Stimulated activated memory B cell treated with anti-CD40 and anti-IgM and Interleukin-4, amounts not matched to agents 10 μg/mL and 1 μg/mL and 100 μg/mL, for 72 hours (primary cell): ENCODE measurements around the gene UHMK1.
"Not testable (repeated sequence)": the region's sequence is repeated elsewhere in the genome, so short reads cannot be mapped to it uniquely, and the experiment has no call there.

ENCODE experiments used
- ATAC-seq: fragments of 150-1000 bp; cut with Tn5 transposase; 2 replicates; pipeline ENCODE4 v1.10.0; 2021
- H3K27ac Mint-ChIP-seq: one replicate; pipeline ENCODE4 v1.8.0; 2022; ENCODE audit warnings: mild to moderate bottlenecking, mixed read lengths
- H3K27me3 Mint-ChIP-seq: one replicate; pipeline ENCODE4 v1.8.0; 2022; ENCODE audit warnings: mixed read lengths
- H3K36me3 Mint-ChIP-seq: one replicate; pipeline ENCODE4 v1.8.0; 2022; ENCODE audit warnings: mixed read lengths
- H3K4me1 Mint-ChIP-seq: one replicate; pipeline ENCODE4 v1.8.0; 2022; ENCODE audit warnings: mixed read lengths
- H3K4me3 Mint-ChIP-seq: one replicate; pipeline ENCODE4 v1.8.0; 2022; ENCODE audit warnings: mild to moderate bottlenecking, moderate library complexity, mixed read lengths
- H3K9me3 Mint-ChIP-seq: one replicate; pipeline ENCODE4 v1.8.0; 2022; ENCODE audit warnings: mixed read lengths

Gene UHMK1

DNA sequence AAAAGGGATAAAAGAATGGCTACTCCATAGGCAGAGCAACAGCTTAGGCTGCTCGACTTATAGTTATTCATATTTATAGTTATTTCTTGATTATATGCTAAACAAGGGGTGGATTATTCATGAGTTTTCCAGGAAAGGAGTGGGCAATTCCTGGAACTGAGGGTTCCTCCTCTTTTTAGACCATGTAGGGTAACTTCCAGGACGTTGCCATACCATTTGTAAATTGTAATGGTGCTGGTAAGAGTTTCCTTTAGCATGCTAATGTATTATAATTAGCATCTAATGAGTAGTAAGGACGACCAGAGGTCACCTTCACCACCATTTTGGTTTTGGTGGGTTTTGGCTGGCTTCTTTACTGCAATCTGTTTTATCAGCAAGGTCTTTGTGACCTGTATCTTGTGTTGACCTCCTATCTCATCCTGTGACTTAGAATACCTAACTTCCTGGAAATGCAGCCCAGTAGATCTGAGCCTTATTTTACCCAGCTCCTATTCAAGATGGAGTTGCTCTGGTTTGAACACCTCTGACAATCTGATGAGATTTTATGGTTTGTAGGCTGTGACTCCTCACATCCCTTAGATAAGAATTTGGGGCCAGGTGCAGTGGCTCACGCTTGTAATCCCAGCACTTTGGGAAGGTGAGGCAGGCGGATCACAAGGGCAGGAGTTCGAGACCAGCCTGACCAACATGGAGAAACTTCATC, 1.9 kb upstream of the UHMK1 start:
- H3K4me1 Mint-ChIP-seq: peaks cover 22% of the 10 kb centered on the region
- not testable (repeated sequence) for H3K36me3 Mint-ChIP-seq, ATAC-seq, H3K4me3 Mint-ChIP-seq, H3K27me3 Mint-ChIP-seq, H3K27ac Mint-ChIP-seq, H3K9me3 Mint-ChIP-seq

GRCh38 chr1:162497104-162497722, 405 bp upstream of the UHMK1 start:
- Mint-ChIP-seq H3K36me3 (peaks cover 9% of the 10 kb centered on the region), H3K4me3 (peak overlapping the region; percentile 92), H3K27me3 (no peaks in the 10 kb centered on the region), H3K4me1 (peaks cover 23% of the 10 kb centered on the region), H3K9me3 (no peaks in the 10 kb centered on the region), H3K27ac (peak overlapping the region; percentile 96)
- ATAC-seq: no peak

- Mint-ChIP-seq H3K27ac (peak overlapping the region; percentile 96), H3K4me3 (peak overlapping the region; percentile 92), H3K27me3 (no peaks in the 10 kb centered on the region), H3K4me1 (peaks cover 23% of the 10 kb centered on the region), H3K36me3 (peaks cover 9% of the 10 kb centered on the region), H3K9me3 (no peaks in the 10 kb centered on the region)
- ATAC-seq: peak; percentile 51
Observed at GRCh38 chr1:162498496-162498810, 835 bp downstream of the UHMK1 start.

- Mint-ChIP-seq H3K27me3 (no peaks in the 10 kb centered on the region), H3K36me3 (peaks cover 9% of the 10 kb centered on the region), H3K9me3 (no peaks in the 10 kb centered on the region), H3K4me1 (peaks cover 23% of the 10 kb centered on the region), H3K27ac (no peak overlapping the region), H3K4me3 (no peak overlapping the region)
- ATAC-seq: no peak
Observed at GRCh38 chr1:162500805-162501204, 3.2 kb downstream of the UHMK1 start.

DNA sequence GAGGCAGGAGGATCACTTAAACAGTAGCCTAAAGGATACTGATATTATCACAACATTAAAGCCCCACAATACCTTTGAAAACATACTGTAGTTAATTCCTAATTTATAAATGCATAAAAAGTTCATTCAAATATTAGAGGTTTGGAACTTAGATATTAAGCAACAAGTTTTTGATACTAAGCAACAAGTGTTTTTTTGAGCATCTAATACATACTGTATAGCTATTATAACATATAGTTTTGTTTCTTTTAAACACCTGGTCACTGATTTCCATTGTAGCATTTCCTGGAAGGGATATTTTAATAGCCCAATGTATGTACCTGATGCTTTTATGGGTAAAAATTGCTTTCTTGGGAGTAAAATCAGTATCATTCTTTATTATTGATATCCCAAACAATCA, 4.5 kb downstream of the UHMK1 start:
- Mint-ChIP-seq H3K27ac (no peak overlapping the region), H3K27me3 (no peaks in the 10 kb centered on the region), H3K36me3 (peaks cover 19% of the 10 kb centered on the region), H3K9me3 (no peaks in the 10 kb centered on the region), H3K4me3 (no peak overlapping the region), H3K4me1 (peaks cover 23% of the 10 kb centered on the region)
- no peak for ATAC-seq

- H3K27me3 Mint-ChIP-seq: no peaks in the 10 kb centered on the region
- H3K9me3 Mint-ChIP-seq: no peaks in the 10 kb centered on the region
- H3K27ac Mint-ChIP-seq: no peak overlapping the region
- peaks cover 27% of the 10 kb centered on the region for H3K36me3 Mint-ChIP-seq
- no peak overlapping the region for H3K4me3 Mint-ChIP-seq
- H3K4me1 Mint-ChIP-seq: peaks cover 23% of the 10 kb centered on the region
- ATAC-seq: no peak
Observed at GRCh38 chr1:162502928-162503327, 5.3 kb downstream of the UHMK1 start.

GRCh38 chr1:162527314-162527713, 29.7 kb downstream of the UHMK1 start:
- no peak overlapping the region for H3K27ac Mint-ChIP-seq
- H3K4me3 Mint-ChIP-seq: no peak overlapping the region
- H3K36me3 Mint-ChIP-seq: peaks cover 42% of the 10 kb centered on the region
- no peak for ATAC-seq
- no peaks in the 10 kb centered on the region for H3K27me3 Mint-ChIP-seq
- no peaks in the 10 kb centered on the region for H3K9me3 Mint-ChIP-seq
- H3K4me1 Mint-ChIP-seq: peaks cover 23% of the 10 kb centered on the region

DNA sequence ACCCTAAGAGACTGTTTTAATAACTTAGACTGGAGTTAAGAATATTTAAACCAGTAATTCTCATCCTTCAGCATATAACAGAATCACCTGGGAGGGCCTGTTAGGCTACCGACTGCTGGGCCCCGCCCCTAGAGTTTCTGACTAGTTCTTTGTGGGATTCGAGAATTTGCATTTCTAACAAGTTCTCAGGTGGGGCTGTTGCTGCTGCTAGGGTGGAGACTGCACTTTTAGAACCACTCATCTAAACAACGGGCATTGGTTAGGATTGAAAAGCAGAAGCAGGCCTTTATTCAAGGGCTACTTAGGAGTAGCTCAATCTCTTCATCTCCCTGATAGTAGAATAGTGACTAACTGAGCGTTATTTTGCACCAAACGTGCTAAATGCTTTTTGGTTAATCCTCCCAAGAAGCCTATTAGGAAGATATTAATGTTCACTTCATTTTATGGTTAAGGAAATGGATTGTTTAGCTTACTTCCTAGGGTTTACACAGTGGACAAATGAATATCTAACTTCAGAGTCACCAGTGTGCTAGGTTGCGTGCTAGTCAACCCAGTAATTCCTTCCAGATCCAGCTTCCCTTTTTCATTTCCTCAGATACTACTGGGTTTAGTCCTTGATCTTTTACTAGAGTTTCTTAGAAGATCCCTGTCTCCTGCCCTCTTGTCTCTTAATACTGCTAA, 32.8 kb downstream of the UHMK1 start:
- Mint-ChIP-seq H3K27me3 (no peaks in the 10 kb centered on the region), H3K27ac (peak overlapping the region; percentile 88), H3K9me3 (no peaks in the 10 kb centered on the region), H3K36me3 (peaks cover 15% of the 10 kb centered on the region), H3K4me1 (peaks cover 23% of the 10 kb centered on the region), H3K4me3 (peak overlapping the region; percentile 13)
- peak; percentile 99 for ATAC-seq

DNA sequence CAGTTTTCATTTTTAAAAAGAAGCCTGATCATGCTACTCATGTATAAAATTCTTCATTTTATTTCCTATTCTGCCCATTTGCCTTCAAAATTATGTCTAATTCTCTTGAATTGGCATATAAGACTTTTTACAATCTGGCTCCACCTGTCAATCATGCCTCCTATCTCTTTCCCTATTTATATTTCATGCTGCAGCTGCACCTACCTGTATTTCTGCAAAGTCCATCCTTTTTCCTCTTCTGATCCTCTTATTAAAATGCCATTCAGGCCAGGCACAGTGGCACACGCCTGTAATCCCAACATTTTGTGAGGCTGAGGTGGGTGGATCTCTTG, 33.3 kb downstream of the UHMK1 start:
- Mint-ChIP-seq H3K9me3 (no peaks in the 10 kb centered on the region), H3K4me3 (peak overlapping the region; percentile 7), H3K27ac (peak overlapping the region; percentile 88), H3K27me3 (no peaks in the 10 kb centered on the region), H3K4me1 (peaks cover 23% of the 10 kb centered on the region), H3K36me3 (peaks cover 14% of the 10 kb centered on the region)
- ATAC-seq: no peak

DNA sequence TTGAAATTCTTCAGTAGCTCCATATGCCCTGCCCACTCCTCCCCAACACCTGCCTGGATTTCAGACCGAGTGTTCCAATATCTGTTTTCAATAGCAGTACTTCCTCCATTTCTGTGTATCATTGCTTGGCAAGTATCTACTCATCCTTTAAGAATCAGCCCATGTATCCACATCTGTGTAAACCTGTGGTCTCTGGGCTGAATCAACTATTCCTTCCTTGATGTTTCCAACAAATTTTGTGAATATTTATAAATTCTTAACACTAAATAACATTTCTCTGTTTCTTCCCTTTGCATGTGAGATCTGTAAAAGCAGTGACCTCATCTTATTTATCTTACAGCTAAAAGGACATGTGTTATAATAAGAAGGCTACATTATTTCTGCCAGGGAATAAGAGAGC, 37.9 kb downstream of the UHMK1 start:
- Mint-ChIP-seq H3K36me3 (no peaks in the 10 kb centered on the region), H3K4me1 (peaks cover 14% of the 10 kb centered on the region), H3K27me3 (no peaks in the 10 kb centered on the region), H3K9me3 (no peaks in the 10 kb centered on the region), H3K27ac (no peak overlapping the region), H3K4me3 (no peak overlapping the region)
- no peak for ATAC-seq

- Mint-ChIP-seq H3K4me3 (no peak overlapping the region), H3K27ac (no peak overlapping the region), H3K36me3 (peaks cover 5% of the 10 kb centered on the region), H3K4me1 (peaks cover 5% of the 10 kb centered on the region), H3K27me3 (no peaks in the 10 kb centered on the region), H3K9me3 (no peaks in the 10 kb centered on the region)
- ATAC-seq: no peak
Observed at GRCh38 chr1:162536511-162536910, 38.9 kb downstream of the UHMK1 start.

GRCh38 chr1:162537216-162537615, 39.6 kb downstream of the UHMK1 start:
- no peak overlapping the region for H3K27ac Mint-ChIP-seq
- no peak for ATAC-seq
- no peaks in the 10 kb centered on the region for H3K4me1 Mint-ChIP-seq
- peaks cover 9% of the 10 kb centered on the region for H3K36me3 Mint-ChIP-seq
- no peaks in the 10 kb centered on the region for H3K27me3 Mint-ChIP-seq
- H3K4me3 Mint-ChIP-seq: no peak overlapping the region
- H3K9me3 Mint-ChIP-seq: no peaks in the 10 kb centered on the region

DNA sequence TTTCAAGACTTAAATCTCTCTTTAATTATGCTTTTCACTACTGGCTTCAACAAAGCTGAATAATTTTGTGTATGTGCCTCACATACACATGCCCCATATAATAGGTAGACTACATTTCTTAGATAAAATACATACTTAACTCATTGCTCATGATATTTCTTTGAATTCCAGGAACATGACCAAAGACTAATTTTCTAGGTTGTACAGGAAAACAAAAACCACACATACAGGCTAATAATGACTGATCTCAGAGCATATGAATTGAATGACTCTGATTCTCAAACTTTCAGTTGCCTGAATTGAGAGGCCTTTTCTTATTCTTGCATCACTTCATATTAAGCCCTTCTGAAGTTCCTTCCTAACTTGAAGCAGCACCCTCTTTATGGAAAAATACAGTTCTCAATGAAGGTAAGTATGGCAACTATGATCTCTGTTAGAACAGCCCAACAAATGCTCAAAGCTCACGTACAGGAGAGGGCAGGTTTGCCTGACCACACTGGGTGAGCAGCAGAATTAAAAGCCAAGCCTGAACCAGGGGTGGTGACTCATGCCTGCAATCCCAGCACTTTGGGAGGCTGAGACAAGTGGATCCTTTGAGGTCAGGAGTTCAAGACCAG, 41.3 kb downstream of the UHMK1 start:
- H3K4me1 Mint-ChIP-seq: no peaks in the 10 kb centered on the region
- H3K9me3 Mint-ChIP-seq: peaks cover 3% of the 10 kb centered on the region
- no peak overlapping the region for H3K27ac Mint-ChIP-seq
- no peak for ATAC-seq
- no peak overlapping the region for H3K4me3 Mint-ChIP-seq
- H3K36me3 Mint-ChIP-seq: peaks cover 15% of the 10 kb centered on the region
- H3K27me3 Mint-ChIP-seq: no peaks in the 10 kb centered on the region

GRCh38 chr1:162541619-162542141, 44.1 kb downstream of the UHMK1 start:
- no peaks in the 10 kb centered on the region for H3K4me1 Mint-ChIP-seq
- ATAC-seq: no peak
- H3K4me3 Mint-ChIP-seq: no peak overlapping the region
- H3K27me3 Mint-ChIP-seq: no peaks in the 10 kb centered on the region
- peaks cover 15% of the 10 kb centered on the region for H3K36me3 Mint-ChIP-seq
- no peak overlapping the region for H3K27ac Mint-ChIP-seq
- H3K9me3 Mint-ChIP-seq: peaks cover 3% of the 10 kb centered on the region

GRCh38 chr1:162543228-162543627, 45.6 kb downstream of the UHMK1 start:
- no peaks in the 10 kb centered on the region for H3K27me3 Mint-ChIP-seq
- H3K27ac Mint-ChIP-seq: no peak overlapping the region
- H3K36me3 Mint-ChIP-seq: peaks cover 15% of the 10 kb centered on the region
- H3K4me3 Mint-ChIP-seq: no peak overlapping the region
- no peaks in the 10 kb centered on the region for H3K4me1 Mint-ChIP-seq
- H3K9me3 Mint-ChIP-seq: peaks cover 3% of the 10 kb centered on the region
- ATAC-seq: no peak
